Measurements from ENCODE around the gene C6orf62.
"Not testable (repeated sequence)": the region's sequence is repeated elsewhere in the genome, so short reads cannot be mapped to it uniquely, and the experiment has no call there.

Gene C6orf62

DNA sequence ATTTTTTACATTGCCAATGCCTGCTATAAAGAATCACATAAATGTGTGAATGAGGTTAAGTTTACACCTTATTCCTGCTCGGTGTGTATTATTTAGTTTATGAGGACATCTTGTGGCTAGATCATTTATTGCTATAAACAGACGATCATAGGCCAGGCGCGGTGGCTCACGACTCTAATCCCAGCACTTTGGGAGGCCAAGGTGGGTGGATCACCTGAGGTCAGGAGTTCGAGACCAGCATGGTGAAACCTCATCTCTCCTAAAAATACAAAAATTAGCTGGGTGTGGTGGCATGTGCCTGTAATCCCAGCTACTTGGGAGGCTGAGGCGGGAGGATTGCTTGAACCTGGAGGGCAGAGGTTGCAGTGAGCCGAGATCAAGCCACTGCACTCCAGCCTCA is 23.3 kb downstream of the C6orf62 start:
- TF ChIP-seq, protein P1, sequence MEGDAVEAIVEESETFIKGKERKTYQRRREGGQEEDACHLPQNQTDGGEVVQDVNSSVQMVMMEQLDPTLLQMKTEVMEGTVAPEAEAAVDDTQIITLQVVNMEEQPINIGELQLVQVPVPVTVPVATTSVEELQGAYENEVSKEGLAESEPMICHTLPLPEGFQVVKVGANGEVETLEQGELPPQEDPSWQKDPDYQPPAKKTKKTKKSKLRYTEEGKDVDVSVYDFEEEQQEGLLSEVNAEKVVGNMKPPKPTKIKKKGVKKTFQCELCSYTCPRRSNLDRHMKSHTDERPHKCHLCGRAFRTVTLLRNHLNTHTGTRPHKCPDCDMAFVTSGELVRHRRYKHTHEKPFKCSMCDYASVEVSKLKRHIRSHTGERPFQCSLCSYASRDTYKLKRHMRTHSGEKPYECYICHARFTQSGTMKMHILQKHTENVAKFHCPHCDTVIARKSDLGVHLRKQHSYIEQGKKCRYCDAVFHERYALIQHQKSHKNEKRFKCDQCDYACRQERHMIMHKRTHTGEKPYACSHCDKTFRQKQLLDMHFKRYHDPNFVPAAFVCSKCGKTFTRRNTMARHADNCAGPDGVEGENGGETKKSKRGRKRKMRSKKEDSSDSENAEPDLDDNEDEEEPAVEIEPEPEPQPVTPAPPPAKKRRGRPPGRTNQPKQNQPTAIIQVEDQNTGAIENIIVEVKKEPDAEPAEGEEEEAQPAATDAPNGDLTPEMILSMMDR (IDR thresholded peaks at IDR 0.05; ENCODE audit: borderline replicate concordance, control extremely low read depth, extremely low read depth, insufficient read depth, missing control alignments), result peak; percentile 40
- in situ Hi-C loops (cut with MboI; ENCODE audit: low sequenced_read_pairs, unreplicated experiment), result loop anchor here (5.0 kb wide), 1 partner anchor 113 kb away; no protein-coding TSS in a partner anchor
- not testable (repeated sequence) for DNase-seq (ENCODE audit: low spot score)

DNA sequence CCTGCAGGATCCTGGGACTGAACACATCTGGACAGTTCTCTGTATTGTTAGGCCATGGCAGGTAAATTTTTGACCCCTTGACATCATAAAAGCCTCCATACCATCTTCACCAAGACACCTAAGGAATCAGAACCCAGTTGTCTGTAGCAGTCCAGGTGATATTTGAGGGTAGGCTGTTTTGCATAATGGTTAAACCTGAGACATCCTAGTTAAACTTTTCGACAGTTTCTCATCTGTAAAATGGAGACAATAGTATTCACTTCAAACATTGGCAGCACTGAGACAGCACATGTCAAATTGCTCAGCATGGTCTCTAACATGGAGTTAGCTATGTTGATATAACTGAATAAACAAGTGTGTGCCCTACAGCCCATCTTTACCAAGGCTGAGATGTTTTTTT is 24.8 kb downstream of the C6orf62 start:
- no peak for DNase-seq (ENCODE audit: low spot score)
- TF ChIP-seq, protein P1 (IDR thresholded peaks at IDR 0.05; ENCODE audit: borderline replicate concordance, control extremely low read depth, extremely low read depth, insufficient read depth, missing control alignments), result no peak
- in situ Hi-C loops (cut with MboI; ENCODE audit: low sequenced_read_pairs, unreplicated experiment), result no loop called here

DNA sequence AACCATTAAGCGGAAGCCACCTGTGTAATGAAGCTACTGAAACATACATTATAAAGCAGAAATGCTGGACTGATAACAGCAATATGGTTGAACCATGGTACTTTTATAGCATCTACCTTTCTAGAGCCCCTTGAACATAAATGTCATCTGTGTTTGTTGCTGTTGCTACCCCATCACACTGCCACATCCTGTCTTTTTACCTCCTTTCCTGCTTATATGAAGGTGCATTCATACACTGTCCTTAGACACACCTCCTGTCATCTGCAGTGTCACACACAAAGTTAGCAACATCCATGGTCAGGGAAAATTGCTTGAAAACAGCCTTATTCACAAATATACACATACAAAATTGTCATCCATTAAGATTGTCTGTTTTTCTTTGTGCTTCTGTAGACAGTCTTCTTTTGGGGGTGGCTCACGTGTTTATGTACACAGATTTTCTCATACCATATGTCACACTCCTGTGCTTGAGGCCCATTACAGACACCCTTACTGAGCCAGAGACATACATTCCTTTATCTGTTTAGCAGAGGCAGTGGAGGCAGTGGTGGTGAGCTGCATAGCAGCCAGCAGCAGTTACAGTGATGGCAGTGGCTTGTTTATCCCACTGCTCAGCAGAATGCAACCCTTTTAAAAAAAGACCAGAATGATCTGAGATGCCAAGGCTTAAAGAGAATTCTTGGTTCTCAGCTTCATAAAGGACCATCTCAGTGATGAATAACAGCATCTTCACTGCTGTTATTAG is 25.9 kb downstream of the C6orf62 start:
- DNase-seq (ENCODE audit: low spot score), result no peak
- in situ Hi-C loops (cut with MboI; ENCODE audit: low sequenced_read_pairs, unreplicated experiment), result no loop called here
- TF ChIP-seq, protein P1 (IDR thresholded peaks at IDR 0.05; ENCODE audit: borderline replicate concordance, control extremely low read depth, extremely low read depth, insufficient read depth, missing control alignments), result no peak

DNA sequence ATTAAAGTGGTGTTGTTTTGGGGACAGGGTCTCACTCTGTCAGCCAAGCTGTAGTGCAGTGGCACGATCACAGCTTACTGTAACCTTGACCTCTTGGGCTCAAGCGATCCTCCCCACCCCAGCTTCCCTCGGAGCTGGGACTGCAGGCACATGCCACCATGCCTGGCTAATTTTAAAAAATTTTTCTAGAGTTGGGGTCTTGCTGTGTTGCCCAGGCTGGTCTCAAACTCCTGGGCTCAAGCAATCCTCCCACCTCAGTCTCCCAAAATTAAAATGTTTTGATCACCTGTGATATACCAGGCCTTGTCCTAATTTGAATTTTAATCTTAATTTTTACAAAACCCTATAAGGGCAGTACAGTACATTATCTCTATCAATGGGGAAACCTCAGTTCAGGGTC is 26.5 kb downstream of the C6orf62 start:
- in situ Hi-C loops (cut with MboI; ENCODE audit: low sequenced_read_pairs, unreplicated experiment), result no loop called here
- no peak for DNase-seq (ENCODE audit: low spot score)
- TF ChIP-seq, protein P1 (IDR thresholded peaks at IDR 0.05; ENCODE audit: borderline replicate concordance, control extremely low read depth, extremely low read depth, insufficient read depth, missing control alignments), result no peak

DNA sequence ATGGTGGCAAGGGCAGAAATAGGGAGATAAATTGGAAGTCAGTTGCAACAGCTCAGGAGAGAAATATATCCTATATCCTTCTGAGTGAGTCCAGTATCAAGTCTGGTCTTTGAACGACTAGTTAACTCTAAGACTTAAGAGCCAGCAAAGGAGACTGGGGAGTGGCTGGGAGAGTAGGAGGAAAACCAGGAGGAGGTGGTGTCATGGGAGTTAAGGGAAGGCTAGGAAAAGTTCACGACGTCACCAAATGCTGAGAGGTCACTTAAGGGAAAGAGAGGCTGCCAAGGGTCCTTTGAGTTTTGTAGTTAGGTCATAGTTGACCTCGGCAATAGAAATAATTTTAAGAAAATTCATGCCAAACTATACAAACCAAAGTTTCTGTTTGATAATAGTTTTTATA is 27.0 kb downstream of the C6orf62 start:
- in situ Hi-C loops (cut with MboI; ENCODE audit: low sequenced_read_pairs, unreplicated experiment), result no loop called here
- TF ChIP-seq, protein P1 (IDR thresholded peaks at IDR 0.05; ENCODE audit: borderline replicate concordance, control extremely low read depth, extremely low read depth, insufficient read depth, missing control alignments), result no peak
- no peak for DNase-seq (ENCODE audit: low spot score)

DNA sequence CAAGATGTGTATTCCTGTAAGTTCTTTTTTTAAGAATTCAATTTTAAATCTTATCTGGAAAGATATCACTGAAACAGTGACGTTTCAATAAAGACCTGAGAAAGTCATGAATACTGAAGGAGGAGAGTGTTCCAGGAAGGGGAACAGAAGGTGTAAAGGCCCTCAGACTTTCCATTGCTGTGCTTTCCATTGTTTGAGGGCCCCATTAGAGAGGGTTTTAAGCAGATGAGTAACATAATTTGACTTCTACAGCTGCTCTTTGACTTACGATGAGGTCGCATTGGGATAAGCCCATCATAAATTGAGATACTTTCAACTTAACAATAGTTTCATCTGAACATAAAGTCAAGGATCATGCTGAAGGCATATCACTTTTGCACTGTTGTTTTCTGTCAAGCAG is 27.4 kb downstream of the C6orf62 start:
- TF ChIP-seq, protein P1 (IDR thresholded peaks at IDR 0.05; ENCODE audit: borderline replicate concordance, control extremely low read depth, extremely low read depth, insufficient read depth, missing control alignments), result no peak
- no peak for DNase-seq (ENCODE audit: low spot score)
- in situ Hi-C loops (cut with MboI; ENCODE audit: low sequenced_read_pairs, unreplicated experiment), result no loop called here
